Progenitor cell of endocrine pancreas (in vitro differentiated cells): Measurements from ENCODE around the gene DIP2C. TPM values are rescaled to one million over a fixed set of nuclear protein-coding genes. Genes with fewer than 3 reads are reported as not detected.

Experiments used
- DNase-seq: peaks from one replicate; pipeline ENCODE4 v3.0.0; 2021; ENCODE audit warnings: low spot score; ENCODE audit not compliant: unreplicated experiment
- H3K27ac Mint-ChIP-seq: 2 replicates; pipeline ENCODE4 v1.8.0; 2021; ENCODE audit warnings: mild to moderate bottlenecking, moderate library complexity, mixed read lengths
- H3K27me3 Mint-ChIP-seq: 2 replicates; pipeline ENCODE4 v1.8.0; 2021; ENCODE audit warnings: mixed read lengths
- H3K36me3 Mint-ChIP-seq: 2 replicates; pipeline ENCODE4 v1.8.0; 2022; ENCODE audit warnings: mixed read lengths; ENCODE audit not compliant: insufficient read depth
- H3K4me1 Mint-ChIP-seq: 2 replicates; pipeline ENCODE4 v1.8.0; 2021; ENCODE audit warnings: low read depth, mixed read lengths
- H3K4me3 Mint-ChIP-seq: 2 replicates; pipeline ENCODE4 v1.8.0; 2021; ENCODE audit warnings: low read depth, mild to moderate bottlenecking, moderate library complexity, mixed read lengths
- H3K9me3 Mint-ChIP-seq: 2 replicates; pipeline ENCODE4 v1.8.0; 2021; ENCODE audit warnings: low read depth, mixed read lengths
- total RNA-seq: library from RNA; stranded (reverse); gene quantifications from 2 replicates; pipeline ENCODE4 v1.2.1, GENCODE V29; 2021
- TF ChIP-seq, protein P1 (sequence below): fragments of 200-600 bp; sonication (generic); IDR thresholded peaks from one replicate; pipeline ENCODE4 v1.5.0; 2021; ENCODE audit warnings: antibody characterized with exemption, mild to moderate bottlenecking; ENCODE audit not compliant: unreplicated experiment

DIP2C gene
- total RNA-seq, 1 donor from 2014 or later = 27.2 TPM

DNA sequence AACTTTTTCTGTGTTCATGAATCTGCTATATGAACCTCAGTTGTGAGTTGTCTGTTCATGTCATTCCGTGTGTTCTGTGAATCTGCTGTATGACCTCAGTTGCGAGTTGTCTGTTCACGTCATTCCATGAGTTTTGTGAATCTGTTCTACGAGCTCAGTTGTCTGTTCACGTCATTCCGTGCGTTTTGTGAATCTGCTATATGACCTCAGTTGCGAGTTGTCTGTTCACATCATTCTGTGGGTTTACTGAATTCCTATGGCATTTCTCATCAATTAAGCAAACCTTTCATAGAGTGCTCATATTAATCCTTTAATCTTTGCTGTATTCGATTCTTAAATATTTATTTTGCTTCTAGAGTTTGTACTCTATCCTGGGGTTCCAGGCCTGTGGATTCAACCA, 150.6 kb downstream of the DIP2C start:
- Mint-ChIP-seq H3K4me1 (peaks cover 10% of the 10 kb centered on the region), H3K27ac (peak overlapping the region; percentile 27), H3K36me3 (no peaks in the 10 kb centered on the region), H3K4me3 (no peak overlapping the region), H3K27me3 (no peaks in the 10 kb centered on the region), H3K9me3 (no peaks in the 10 kb centered on the region)
- TF ChIP-seq, protein P1, sequence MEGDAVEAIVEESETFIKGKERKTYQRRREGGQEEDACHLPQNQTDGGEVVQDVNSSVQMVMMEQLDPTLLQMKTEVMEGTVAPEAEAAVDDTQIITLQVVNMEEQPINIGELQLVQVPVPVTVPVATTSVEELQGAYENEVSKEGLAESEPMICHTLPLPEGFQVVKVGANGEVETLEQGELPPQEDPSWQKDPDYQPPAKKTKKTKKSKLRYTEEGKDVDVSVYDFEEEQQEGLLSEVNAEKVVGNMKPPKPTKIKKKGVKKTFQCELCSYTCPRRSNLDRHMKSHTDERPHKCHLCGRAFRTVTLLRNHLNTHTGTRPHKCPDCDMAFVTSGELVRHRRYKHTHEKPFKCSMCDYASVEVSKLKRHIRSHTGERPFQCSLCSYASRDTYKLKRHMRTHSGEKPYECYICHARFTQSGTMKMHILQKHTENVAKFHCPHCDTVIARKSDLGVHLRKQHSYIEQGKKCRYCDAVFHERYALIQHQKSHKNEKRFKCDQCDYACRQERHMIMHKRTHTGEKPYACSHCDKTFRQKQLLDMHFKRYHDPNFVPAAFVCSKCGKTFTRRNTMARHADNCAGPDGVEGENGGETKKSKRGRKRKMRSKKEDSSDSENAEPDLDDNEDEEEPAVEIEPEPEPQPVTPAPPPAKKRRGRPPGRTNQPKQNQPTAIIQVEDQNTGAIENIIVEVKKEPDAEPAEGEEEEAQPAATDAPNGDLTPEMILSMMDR = no peak
- DNase-seq = no peak

GRCh38 chr10:536935-537334, 152.5 kb downstream of the DIP2C start:
- peak overlapping the region; percentile 43 for H3K27ac Mint-ChIP-seq
- TF ChIP-seq, protein P1 = no peak
- DNase-seq = no peak

GRCh38 chr10:536371-536925, 153.0 kb downstream of the DIP2C start:
- no peak for DNase-seq
- Mint-ChIP-seq H3K36me3 (peaks cover 1% of the 10 kb centered on the region), H3K27ac (peak overlapping the region; percentile 43), H3K9me3 (no peaks in the 10 kb centered on the region), H3K27me3 (no peaks in the 10 kb centered on the region), H3K4me1 (peaks cover 9% of the 10 kb centered on the region), H3K4me3 (no peak overlapping the region)
- TF ChIP-seq, protein P1 = no peak

More at GRCh38 chr10:536935-537334, 152.5 kb downstream of the DIP2C start:
- Mint-ChIP-seq H3K4me3 (no peak overlapping the region), H3K27me3 (no peaks in the 10 kb centered on the region), H3K36me3 (peaks cover 1% of the 10 kb centered on the region), H3K9me3 (no peaks in the 10 kb centered on the region), H3K4me1 (peaks cover 12% of the 10 kb centered on the region)

DNA sequence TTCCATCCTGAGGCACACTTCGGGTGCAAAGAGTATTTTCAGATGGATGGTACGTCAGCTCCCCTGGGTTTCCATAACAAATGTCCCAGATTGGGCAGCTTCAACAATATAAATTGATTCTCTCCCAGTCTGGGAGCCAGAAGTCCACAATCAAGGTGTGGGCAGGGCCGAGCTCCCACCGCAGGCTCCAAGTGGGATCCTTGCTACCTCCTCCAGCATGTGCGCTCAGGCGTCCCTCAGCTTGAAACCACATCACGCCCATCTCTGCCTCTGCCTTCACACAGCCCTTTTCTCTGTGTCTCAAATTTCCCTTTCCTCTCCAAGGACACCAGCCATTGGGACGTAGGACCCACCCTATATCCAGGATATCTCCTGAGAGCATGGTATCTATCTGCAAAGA, 153.5 kb downstream of the DIP2C start:
- no peak overlapping the region for H3K4me3 Mint-ChIP-seq
- DNase-seq = no peak
- H3K27ac Mint-ChIP-seq = no peak overlapping the region
- TF ChIP-seq, protein P1 = no peak
- peaks cover 13% of the 10 kb centered on the region for H3K4me1 Mint-ChIP-seq
- no peaks in the 10 kb centered on the region for H3K9me3 Mint-ChIP-seq
- H3K27me3 Mint-ChIP-seq = no peaks in the 10 kb centered on the region
- peaks cover 1% of the 10 kb centered on the region for H3K36me3 Mint-ChIP-seq

- Mint-ChIP-seq H3K9me3 (no peaks in the 10 kb centered on the region), H3K27ac (no peak overlapping the region), H3K36me3 (peaks cover 1% of the 10 kb centered on the region), H3K27me3 (no peaks in the 10 kb centered on the region), H3K4me1 (peaks cover 14% of the 10 kb centered on the region), H3K4me3 (no peak overlapping the region)
- TF ChIP-seq, protein P1 = no peak
- DNase-seq = no peak
Observed at GRCh38 chr10:535051-535450, 154.4 kb downstream of the DIP2C start.
